ENCODE data around the gene SYNPR.

DNA sequence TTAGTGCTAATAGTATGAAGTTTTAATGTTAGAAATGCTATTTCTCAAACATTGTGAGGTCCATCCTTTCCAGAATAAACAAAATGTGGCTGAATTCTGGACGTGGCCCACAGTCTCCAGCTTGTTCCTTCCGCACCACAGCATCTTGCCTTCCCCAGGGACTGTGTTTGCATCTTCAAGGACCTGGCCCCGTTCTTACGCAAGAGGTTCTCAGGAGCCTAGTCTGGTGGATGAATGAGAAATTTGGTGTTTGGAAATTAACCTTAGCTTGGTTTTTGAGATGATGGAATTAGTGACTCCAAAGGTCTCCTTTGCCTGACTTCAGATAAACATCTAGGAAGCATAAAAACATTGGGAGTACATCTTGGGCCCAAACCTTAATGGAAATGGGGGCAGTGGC is 18.1 kb downstream of the SYNPR start:
- no peak for TF ChIP-seq ZNF8 (CRISPR knock-in tag; IDR thresholded peaks at IDR 0.05)
- no peak for TF ChIP-seq PATZ1 (CRISPR knock-in tag; IDR thresholded peaks at IDR 0.05; ENCODE audit: borderline replicate concordance)

Data from SK-N-SH treated with all-trans-retinoic acid at 6 μM for 48 hours (cell line).